ENCODE data around the gene TESMIN.

Gene TESMIN, protein sequence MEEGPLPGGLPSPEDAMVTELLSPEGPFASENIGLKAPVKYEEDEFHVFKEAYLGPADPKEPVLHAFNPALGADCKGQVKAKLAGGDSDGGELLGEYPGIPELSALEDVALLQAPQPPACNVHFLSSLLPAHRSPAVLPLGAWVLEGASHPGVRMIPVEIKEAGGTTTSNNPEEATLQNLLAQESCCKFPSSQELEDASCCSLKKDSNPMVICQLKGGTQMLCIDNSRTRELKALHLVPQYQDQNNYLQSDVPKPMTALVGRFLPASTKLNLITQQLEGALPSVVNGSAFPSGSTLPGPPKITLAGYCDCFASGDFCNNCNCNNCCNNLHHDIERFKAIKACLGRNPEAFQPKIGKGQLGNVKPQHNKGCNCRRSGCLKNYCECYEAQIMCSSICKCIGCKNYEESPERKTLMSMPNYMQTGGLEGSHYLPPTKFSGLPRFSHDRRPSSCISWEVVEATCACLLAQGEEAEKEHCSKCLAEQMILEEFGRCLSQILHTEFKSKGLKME

GRCh38 chr11:68751331-68751856 lies at the start of gene TESMIN:
TESMIN (minus strand) TSS chr11:68751520; CDS start chr11:68750660, 860 bp downstream.
- DNase-seq, result peak; percentile 76

DNA sequence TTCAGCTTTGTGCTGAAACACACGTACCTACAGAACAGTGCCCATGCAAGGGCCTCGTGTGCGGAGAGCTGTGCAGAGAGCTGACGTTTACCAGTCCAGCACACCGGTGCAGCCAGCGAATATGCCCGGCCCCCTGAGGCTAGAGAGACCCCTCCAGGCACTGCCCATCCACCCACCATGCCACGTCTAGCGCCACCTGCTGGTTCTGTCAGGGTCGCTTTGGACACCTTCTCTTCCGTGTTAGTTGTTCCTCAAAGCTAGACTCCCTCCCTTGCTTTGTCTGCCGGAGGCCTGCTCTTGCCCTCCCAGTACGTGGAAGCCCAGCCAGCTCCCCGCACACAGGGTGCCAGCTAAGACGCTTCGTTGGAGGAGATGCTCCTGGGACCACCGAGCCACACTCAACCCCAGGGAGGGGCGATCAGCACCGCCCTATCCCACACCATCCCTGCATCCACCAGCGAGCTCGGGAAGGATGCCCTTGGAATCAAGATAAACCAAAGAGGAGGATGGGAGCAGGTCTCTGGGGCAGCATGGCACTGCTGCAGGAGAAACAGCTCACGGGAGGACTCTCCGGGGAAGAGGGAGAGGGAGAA lies 47.0 kb upstream of the TESMIN start:
- DNase-seq, result no peak

DNA sequence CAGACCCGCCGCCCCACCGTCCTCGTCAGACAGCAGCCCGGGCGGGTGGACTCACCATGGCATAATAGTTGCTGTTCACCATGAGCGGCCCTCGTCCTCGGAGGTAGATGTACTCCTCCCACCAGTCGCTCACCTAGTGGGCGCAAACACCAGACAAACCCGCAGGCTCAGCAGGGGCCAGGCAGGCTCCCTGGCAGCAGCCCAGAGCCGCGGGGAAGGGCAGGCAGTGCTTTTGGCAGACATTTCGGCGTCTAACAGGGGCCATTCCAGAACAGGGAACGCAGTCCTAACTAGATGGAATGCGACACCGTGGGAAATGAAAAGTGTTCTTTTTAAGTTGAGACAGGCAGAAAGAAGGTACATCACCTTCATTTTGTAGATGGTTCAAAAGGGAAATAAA lies 45.5 kb upstream of the TESMIN start:
- DNase-seq, result no peak

- no peak for DNase-seq
These were observed 41.2 kb upstream of the TESMIN start for GRCh38 chr11:68792400-68792966.

DNA sequence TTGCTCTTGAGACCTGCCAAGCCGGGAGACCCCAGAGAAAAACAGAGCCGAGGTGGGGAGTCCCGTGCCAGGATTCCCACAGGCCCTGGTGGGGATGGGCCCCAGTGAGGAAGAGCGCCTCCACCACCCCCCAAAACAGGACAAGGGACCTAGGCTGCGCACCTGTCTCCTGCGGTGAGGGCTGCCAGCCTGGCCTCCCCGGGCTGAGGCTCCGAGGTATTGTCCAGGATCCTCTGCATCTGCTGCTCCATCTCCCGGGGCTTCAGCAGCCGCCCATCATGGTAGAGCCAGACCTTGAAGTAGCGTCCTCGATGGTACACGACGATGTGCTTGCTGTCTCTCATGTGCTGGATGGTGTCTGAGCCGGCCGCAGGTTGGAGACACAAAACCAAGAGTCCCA lies 33.3 kb upstream of the TESMIN start:
- DNase-seq, result no peak

- DNase-seq, result no peak
These were observed 32.0 kb upstream of the TESMIN start for GRCh38 chr11:68783216-68783821.

- DNase-seq, result no peak
These were observed 31.4 kb upstream of the TESMIN start for GRCh38 chr11:68782711-68783110.

- DNase-seq, result no peak
These were observed 29.5 kb upstream of the TESMIN start for GRCh38 chr11:68780829-68781228.

DNA sequence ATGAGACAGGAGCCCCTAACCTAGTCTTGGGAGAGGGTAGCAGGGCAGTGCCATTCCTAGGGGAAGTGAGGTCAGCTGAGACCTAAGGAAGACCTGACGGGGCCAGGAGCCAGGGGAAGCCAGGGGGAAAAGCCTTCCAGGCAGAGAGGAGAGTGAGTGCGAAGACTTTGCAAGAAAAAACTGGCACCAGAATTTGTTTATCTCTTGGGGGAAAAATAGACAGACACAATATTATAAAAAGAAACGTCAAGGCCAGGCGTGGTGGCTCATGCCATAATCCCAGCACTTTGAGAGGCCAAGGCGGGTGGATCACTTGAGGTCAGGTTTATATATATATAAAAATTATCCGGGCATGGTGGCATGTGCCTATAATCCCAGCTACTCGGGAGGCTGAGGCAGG lies 26.9 kb upstream of the TESMIN start:
- no peak for DNase-seq

GRCh38 chr11:68776442-68777235 lies 25.3 kb upstream of the TESMIN start:
- DNase-seq, result no peak

DNA sequence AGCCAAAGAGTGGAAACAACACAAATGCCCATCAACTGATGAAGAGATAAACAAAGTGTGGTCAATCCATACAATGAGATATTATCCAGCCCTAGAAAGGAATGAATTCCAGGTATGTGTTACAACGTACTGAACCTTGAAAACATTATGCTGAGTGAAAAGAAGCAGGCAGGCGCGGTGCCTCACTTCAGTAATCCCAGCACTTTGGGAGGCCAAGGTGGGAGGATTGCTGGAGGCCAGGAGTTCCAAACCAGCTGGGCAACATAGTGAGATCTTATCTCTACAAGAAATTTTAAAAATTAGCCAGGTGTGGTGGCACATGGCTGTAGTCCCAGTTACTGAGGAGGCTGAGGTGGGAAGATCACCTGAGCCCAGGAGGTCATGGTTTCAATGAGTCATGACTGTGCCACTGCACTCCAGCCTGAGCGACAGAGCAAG lies 24.6 kb upstream of the TESMIN start:
- DNase-seq, result no peak

DNA sequence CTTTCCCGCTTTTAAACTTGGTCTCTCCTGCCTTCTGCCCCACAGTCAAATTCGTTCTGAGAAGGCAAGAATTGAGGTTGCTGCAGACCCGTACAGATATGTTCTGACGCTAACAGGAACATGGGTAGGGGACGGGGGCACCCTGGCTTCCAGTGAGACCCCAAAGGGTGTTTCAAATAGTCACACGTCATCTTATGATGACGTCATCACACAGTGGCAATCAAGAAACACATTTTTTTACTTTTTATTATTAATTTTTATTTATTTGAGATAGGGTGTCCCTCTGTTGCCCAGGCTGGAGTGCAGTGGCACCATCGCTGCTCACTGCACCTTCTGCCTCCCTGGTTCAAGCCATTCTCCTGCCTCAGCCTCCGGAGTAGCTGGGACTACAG lies 22.9 kb upstream of the TESMIN start:
- DNase-seq, result no peak

GRCh38 chr11:68773521-68774193 lies 22.3 kb upstream of the TESMIN start:
- DNase-seq, result no peak

GRCh38 chr11:68772936-68773335 lies 21.6 kb upstream of the TESMIN start:
- no peak for DNase-seq

- DNase-seq, result no peak
These were observed 19.5 kb upstream of the TESMIN start for GRCh38 chr11:68770781-68771180.

DNA sequence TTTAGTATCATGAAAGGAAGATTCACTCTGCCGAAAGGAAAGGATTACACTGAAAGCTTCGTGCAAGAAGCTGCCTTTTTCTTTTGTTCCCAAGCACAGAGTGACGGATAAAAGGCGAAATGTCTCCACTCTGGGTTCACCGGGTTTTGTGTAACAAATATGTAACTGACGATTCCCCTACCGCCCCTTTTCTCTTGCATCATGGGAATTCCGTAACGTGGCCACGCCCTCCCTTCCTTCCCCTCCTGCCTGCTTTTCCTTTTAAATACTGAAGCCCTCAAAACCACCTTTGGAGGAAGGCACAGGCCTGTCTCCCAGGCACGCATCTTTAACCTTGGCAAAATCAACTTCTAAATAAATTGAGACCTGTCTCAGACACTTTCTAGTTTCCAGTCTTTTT lies 16.4 kb upstream of the TESMIN start:
- DNase-seq, result no peak

- DNase-seq, result no peak
These were observed 15.5 kb upstream of the TESMIN start for GRCh38 chr11:68766786-68767185.

DNA sequence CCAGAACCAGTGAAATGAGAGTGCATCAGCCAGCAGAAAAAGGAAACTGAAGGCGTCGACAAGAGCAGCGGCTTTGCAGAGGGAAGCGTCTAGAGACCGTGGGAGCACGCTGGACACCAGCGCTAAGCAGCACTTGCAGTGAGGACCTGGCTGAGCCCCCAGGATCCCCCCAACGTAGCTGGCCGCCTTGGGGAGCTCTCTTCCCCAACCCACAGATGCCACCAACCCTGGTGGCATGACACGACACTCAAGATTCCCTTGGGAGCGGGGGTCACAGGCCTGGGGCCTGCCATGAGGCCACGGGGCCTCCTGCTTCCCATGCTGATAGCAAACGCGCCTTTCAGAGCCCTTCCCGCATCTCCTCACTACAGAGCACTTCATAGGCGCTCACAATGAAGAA lies 13.4 kb upstream of the TESMIN start:
- no peak for DNase-seq

DNA sequence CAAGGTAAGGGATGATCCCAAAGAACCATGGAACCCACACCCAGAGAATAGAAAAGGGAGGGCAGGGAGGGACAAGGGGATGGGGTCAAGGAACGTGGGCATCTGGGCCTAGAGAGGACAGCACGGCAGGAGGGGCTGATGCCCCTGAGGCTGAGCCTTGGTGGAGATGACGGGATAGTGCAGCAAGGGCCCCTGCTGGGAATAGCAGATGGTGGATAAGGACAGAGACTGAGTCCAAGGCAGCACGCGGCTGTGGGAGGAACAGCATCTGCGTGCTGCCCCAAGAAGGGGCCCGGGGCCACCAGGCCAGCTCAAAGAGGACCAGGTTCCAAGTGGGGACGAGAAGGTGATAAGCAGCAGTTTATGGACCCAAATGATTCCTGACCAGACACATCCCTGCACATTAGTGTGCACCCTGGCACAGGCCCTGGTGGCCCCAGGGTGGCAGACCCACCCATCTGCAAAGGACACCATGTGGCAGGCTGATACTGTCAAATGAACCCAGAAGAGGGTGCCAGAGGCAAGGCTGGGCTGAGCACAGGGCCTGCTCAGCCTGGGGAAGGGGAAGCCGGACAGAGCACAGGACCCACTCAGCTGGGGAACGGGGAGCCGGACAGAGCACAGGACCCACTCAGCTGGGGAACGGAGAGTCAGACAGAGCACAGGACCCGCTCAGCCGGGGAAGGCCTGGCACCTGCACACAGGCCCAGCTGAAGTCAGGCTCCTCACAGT lies 12.8 kb upstream of the TESMIN start:
- DNase-seq, result no peak

- no peak for DNase-seq
These were observed 11.9 kb upstream of the TESMIN start for GRCh38 chr11:68763181-68763721.

GRCh38 chr11:68762481-68762880 lies 11.2 kb upstream of the TESMIN start:
- no peak for DNase-seq
